GM23248 (cell line): Measurements from ENCODE around the gene PET100.

ENCODE experiments used
- EZH2 ChIP-seq: fragments of 200-600 bp; sonication (generic); IDR thresholded peaks from 2 replicates; pipeline ENCODE4 v1.6.1; 2018; ENCODE audit warnings: antibody characterized with exemption, mild to moderate bottlenecking; ENCODE audit not compliant: insufficient read depth, poor library complexity, severe bottlenecking
- EZH2phosphoT487 ChIP-seq: fragments of 200-600 bp; sonication (generic); IDR thresholded peaks from 2 replicates; pipeline ENCODE4 v1.6.1; 2018; ENCODE audit warnings: antibody characterized with exemption, moderate library complexity, mild to moderate bottlenecking, low read depth; ENCODE audit not compliant: insufficient read depth

DNA sequence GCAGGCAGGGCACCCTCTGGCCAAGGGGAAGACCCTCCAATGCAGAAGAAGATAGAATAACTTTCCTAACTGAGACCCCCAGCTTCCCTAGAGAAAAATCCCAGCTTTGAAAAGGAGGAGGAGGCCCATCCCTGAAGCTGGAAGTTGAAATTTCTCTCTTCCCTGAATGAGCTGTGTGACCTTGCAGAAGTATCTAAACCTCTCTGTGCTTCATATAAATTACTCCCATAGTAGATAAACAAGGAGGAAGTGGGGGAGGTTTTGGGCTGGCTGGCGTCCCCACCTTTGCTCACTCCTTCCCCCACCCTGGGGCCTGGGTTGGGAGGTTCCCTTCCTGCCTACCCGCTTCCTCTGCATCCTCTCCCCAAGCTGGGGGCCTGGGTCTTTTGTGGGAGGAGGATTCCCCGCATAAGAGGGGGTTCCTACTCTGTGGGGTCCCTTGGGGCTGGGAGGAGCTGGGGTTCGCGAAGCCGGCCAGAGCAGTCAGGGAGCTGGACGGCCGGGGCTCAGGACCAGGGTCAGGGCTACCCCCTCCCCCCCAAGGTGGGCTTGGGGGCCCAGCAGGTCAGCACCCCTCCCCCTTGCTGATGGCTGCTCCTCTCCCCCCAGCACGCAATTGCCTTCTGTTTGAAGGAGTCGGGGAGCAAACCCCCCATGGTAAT lies 22.2 kb upstream of the PET100 start:
- TF ChIP-seq EZH2 = no peak
- TF ChIP-seq EZH2phosphoT487 = no peak
